Activated CD8-positive, alpha-beta memory T cell treated with anti-CD3 and anti-CD28 coated beads, Interleukin-2, amount 50 U/mL, for 48 hours (primary cell): Measurements from ENCODE around the gene NCOA7.

Experiments used
- DNase-seq: peaks from one replicate; pipeline ENCODE4 v3.0.0-alpha.2; 2020

Gene NCOA7

DNA sequence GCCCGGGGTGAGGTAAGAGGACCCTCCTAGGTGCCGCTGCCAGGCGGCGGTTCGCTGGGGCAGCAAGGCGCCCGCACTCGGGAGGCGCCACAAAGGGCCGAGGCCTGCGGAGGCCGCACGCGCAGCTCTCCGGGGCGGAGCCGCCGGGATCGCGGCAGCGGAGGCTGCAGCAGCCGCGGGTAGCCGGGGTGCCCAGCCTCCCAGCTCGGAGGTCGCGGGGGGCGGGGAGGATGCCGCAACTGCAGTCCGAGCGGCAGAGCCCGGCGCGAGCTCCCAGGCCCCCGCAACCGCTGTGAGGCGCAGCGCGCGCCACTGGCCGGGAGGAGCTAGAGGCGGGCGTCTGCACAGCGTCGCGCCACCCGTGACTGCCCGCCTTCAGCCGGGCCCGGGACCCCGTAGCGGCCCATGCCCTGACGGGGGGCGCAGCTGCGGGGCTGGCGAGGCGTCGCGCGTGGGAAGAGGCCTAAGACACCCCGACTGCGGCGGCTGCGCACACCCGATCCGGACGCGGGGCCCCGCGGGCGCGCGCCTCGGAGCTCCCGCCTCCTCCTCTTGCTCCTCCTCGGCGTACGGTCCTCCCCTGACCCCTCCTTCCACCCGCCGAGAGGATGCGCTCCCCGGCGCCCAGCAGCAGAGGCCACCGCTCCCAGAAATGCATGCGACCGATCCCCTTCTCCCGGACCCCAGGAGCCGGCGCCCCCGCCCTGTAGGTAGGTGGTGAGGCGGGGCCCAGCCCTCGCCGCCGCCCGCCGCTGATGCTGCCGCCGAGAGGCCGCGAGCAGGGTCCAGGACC lies at the start of gene NCOA7:
TSS of gene NCOA7 (plus strand) at position 603 of the 793 bp plus-strand sequence. CDS start 24,395 bp downstream, outside the sequence.
- DNase-seq: peak; percentile 87

DNA sequence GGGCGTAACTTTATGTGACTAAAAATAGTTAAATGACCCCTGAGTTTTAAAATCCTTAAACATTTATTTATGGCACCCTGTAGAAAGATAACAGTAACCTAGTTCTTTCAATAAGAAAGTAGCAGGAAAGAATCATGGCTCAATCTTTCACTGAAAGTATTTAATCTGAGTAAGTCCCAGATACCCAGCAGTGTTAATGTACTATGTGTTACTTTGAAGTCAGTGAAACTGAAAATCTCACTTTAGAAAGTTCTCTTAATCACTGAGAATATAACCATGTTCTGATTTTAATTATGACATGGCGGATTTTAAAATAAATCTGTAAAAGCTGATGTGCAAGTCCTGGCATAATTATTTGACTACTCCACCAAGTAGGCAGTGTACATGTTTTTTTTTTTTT lies 49.4 kb upstream of the NCOA7 start:
- DNase-seq: no peak

DNA sequence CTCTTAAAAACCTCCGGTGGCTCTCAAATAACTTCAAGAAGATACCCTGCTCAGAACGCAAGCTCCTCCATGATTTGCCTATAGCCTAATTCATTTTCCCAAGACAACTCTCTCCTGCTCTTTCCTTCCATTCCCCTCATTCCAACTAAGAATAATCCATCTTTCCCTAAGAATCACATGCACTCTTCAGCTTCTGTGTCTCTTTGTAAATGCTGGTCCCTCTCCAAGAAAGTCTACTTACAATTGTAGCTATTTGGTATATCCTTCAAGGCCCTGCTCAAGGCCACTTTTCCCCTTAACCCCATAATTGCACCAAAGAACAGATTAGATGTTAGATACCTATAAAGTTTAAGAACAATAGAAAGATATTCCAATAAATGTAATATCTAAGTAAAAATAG lies 48.7 kb upstream of the NCOA7 start:
- DNase-seq: no peak

DNA sequence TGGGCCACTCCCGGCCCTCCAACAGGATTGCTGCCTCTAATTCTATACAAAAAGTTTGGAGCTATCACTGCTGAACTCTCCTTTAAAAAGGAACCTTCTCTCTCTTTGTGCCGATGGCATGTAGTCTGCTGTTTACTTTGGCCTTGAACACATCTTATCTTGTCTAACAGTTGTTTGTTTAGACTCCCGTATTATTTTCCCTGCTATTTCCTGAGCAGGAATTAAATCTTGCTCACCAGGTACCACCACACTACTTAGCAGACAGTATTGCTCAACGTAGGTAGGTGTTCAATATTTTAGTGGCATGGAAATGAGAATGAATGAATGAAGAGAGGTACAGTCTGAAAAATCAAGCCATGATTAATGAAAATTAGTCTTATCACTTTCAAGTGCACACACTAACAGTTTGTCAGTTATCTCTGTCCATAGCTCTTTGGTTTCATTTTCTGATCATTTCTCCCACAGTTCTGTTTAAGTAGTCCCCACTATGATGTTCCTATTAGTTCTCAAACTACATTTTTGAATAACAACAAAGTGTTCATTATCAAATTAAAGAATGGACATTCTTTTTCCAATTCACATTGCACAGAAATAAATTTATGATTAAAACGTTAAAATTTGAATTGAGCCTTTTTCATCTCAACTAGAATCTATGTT lies 48.2 kb upstream of the NCOA7 start:
- no peak for DNase-seq

GRCh38 chr6:125743604-125744003 lies 47.2 kb upstream of the NCOA7 start:
- no peak for DNase-seq

DNA sequence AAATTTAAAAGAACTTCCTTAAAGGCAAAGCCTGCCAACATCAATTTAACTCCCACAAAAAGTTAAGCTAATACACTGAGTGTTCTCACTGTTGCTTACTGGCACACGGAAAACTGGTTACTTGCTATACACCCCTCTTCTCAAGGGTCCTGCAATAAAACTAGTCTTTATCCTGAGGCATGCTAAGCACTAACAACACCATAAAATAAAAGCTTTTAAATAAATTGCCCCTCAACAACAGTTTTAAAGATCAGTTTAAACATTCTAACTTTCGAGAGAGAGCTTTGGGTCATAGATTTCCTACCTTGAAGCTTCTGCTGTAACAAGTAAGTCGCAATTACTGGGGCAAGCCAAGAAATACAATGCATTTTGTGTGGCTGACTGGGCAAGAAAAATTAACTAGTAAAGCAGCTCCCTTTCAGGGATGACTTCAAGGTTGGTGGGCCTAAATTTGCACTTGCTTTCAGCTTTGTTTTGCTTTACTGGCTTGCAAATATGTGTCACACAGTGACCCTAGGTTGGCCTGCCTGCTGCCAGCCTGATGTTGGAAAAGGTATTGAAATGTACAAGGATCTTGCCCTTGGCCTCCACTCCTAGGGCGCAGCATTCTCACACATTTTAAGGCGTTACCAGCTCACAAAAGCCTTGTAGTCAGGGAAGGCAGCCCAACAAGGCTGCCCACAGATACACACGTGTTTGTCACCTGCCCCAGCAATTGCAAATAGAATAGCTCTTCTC lies 45.3 kb upstream of the NCOA7 start:
- no peak for DNase-seq

DNA sequence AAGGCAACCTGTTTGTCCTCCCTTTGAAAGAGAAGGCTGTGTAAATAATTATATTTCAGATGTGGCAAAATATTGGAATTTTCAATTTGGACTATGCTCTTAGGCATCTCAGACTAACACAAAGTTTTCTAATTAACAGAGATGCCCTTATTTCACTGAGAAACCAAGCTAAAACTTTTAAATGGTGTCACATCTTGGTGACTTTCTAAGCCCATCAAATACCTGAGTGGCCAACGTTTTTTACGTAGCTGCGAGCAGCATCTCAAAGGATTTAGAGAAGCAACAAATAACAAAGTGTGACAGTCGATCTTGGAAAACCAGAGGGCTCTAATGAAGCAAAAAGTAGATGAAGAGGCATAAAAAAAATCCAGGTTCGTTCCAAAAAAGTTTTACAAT lies 44.7 kb upstream of the NCOA7 start:
- no peak for DNase-seq

- DNase-seq: peak; percentile 75
These were observed 43.8 kb upstream of the NCOA7 start for GRCh38 chr6:125746731-125747588.

GRCh38 chr6:125747589-125748405 lies 43.0 kb upstream of the NCOA7 start:
- peak; percentile 66 for DNase-seq

DNA sequence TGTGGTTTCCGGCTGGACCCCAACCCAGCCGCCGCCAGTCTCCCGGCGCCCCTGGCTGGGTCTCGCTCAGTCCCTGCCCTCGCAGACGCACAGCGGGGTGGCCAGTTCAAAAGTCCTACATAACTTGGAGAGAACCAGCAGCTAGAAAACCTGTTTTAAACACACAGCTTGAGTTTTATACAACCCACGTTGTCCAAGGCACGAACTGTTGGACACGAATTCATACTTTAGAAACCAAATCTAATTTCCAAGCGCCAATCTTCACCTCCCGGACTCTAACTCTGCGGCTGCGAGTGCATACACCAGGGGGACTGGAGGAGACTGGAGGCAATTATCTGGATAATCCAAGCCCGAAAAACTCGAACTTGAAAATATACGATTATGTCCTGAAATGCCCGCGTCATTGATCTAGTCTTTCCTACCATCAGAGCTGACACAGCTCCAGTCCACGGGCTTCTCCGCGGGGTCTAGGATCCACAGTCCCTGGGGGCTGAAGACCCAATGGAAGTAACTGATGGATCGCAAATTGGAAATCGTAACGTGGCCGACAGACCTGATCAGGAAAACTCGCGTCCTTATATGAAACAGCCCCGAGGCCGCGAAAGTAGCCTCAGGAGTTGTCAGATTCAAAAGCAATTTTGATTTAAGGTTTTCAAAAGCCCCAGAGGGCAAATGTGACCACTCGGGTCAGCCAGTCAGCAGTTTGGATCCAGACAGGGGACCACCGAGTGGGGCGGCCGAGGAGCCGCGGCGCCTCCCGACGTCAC lies 42.2 kb upstream of the NCOA7 start:
- peak; percentile 60 for DNase-seq

- peak; percentile 91 for DNase-seq
These were observed 41.4 kb upstream of the NCOA7 start, which contains the start of gene HEY2 for GRCh38 chr6:125749173-125749864. HEY2 (plus strand) TSS chr6:125749632; CDS start chr6:125749777, 145 bp downstream.

DNA sequence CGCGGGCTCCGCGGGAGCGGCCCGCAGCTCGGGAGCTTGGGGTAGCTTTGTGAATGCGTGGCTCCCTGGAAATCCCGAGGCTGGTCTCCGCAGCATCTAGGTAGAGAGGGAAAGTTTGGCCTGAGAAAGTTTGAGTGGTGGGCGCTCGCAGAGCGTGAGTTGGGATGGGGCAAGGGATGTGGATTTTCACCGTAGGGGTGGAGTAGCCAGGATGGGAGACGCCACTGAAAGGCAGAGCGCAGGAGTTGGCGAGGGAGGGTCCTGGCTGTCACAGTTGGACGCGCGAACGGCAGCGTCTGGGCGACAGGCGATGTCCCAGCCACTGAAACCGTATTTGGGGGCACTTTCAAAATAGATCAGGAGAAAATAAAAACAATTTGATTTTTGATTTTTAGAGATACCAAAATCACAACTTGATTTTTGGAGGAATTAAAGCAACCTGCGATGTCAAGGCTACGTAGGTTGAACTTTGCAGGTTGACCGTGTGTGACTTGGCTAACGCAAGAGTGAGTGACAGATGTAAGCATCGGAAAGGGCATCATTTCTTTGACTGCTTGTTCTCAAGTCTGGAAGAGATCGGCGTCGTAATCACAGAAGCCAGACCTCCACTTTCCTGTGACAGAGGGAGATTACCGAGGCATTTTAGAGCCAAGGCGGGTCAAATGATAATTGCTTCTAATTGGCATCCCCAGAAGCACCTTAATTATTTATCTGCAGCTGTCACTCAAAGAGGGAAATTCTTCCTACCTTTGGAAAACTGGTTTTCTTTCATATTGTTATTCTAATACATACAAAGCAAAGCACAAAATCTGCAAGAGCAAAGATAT lies 40.7 kb upstream of the NCOA7 start:
- DNase-seq: no peak

DNA sequence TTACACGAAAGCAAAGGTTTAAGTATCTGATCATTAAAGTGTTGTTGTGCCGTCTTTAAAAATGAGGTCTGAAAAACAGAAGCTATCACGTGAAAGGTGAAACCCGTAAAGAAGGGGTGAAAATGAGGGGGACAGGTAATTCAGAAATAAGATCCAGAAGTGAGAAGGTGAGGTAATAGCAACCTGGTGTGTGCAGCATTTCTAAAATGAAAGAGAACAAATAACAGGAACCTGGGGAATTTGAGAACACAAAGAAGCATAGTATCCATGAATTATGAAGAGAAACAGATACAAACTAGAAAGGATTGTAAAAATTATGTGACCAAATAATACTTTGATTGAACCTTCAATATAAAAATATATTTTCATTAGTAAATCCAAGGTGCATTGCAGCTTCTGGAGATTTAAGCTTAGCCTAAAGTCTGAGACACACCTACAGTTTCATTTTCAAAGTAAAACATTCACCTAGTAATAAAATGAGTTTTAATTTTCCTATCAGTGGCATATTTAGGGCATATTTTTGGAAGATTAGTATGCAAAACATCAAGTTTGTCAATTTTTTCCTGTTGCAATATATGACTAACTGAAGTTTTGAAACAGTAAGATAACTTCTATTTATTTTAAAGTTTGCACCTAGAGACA lies 39.9 kb upstream of the NCOA7 start:
- DNase-seq: no peak

DNA sequence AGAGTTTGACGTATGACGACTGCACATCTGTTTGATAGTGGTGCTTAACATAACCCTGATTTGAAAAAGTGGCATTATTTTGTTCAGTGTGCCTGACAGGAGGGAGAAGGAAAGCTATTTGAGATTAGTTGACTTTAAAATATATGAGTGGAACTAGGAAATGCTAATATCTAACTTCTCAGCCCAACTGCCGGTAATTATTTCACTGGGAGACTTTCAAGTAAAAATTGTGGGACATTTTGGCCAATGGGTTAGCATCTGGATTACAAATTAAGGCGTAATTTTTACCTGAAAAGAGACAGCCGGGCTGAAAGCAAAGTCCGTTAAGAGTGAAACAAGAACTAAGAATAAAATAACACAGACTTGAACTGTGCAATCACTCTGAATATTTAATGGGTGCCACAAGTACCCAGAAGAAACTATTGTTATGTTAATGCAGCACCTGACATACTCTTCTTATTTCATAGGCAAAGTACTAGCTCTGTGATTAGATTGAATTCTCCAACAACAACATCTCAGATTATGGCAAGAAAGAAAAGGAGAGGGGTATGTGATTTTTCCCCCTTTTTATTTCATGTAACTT lies 39.3 kb upstream of the NCOA7 start:
- no peak for DNase-seq

DNA sequence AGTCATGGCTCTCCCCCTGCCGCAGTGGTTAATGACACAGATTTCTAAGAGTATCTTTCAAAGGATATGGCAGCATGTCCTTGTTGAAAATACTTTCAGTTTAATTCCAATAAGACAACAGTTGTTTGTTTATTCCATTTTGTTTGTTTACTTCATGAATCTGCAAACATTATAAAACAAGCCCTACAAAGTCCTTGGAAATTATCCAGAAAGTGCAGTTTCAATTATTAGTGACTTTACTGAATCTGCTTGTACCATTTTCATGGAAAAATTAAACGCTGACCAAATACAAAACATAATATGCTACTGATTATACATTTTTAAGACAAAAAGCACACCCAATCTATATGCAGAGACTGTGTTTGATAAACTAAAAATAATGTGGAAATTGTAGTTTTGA lies 38.0 kb upstream of the NCOA7 start:
- DNase-seq: no peak

GRCh38 chr6:125753218-125753936 lies 37.4 kb upstream of the NCOA7 start:
- no peak for DNase-seq

GRCh38 chr6:125753937-125754259 lies 36.9 kb upstream of the NCOA7 start:
- DNase-seq: no peak

DNA sequence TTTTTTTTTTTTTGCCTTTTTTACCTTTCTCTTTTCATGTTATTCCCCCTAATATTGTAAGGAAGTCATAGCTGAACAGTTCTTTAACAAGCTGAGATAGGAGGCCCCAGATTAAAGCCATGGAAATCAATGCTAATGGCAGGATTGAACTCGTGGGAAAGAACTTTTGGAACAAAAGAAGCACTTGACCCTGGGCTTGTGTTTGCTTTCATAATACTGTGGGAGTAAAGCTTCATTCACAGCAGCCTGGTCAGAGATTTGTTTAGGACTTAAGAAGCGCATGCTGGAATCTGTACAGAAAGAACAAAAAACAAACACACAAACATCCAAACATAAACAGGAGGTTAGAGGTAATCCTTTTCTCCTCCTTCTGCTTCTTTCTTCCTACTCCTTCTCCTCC lies 36.2 kb upstream of the NCOA7 start:
- DNase-seq: no peak
